ENCODE results near the gene ABHD15. TPM values are rescaled to one million over a fixed set of nuclear protein-coding genes. Genes with fewer than 3 reads are reported as not detected.
"Not testable (repeated sequence)": the region's sequence is repeated elsewhere in the genome, so short reads cannot be mapped to it uniquely, and the experiment has no call there.

Gene ABHD15
- total RNA-seq, 1 donor from 2014 or later, result 11.1 TPM

DNA sequence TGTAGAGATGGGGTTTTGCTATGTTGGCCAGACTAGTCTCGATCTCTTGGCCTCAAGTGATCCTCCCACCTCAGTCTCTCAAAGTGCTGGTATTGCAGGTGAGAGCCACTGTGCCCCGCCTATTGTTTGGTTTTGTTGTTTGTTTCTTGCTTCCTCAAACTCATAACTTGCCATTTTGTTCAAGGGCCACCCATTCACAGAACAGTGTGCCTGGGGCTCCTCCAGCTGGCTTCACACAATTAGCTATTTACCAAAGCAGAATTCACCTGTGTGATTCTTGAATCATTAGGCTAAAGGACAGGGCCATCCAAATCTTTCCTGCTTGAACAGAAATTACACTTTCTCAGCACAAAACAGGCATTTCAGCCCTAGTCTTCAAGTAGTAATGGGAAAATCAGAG is 7.2 kb downstream of the ABHD15 start:
- no peak for ATAC-seq
- peak; percentile 9 for DNase-seq (ENCODE audit: low spot score)
- intact Hi-C loops (cut with DNase I), result no loop called here

DNA sequence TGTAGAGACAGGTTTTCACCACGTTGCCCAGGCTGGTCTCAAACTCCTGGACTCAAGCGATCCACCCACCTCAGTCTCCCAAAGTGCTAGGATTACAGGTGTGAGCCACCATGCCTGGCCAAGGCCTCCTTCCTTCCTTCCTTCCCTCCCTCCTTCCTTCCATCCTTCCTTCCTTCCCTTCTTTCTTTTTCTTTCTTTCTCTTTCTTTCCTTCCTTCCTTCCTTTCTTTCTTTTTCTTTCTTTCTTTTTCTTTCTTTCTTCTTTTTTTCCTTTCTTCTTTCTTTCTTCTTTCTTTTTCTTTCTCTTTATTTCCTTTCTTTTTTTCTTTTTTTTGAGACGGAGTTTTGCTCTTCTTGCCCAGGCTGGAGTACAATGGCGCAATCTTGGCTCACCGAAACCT is 8.7 kb downstream of the ABHD15 start:
- DNase-seq (ENCODE audit: low spot score); intact Hi-C loops (cut with DNase I); ATAC-seq: not testable (repeated sequence)

DNA sequence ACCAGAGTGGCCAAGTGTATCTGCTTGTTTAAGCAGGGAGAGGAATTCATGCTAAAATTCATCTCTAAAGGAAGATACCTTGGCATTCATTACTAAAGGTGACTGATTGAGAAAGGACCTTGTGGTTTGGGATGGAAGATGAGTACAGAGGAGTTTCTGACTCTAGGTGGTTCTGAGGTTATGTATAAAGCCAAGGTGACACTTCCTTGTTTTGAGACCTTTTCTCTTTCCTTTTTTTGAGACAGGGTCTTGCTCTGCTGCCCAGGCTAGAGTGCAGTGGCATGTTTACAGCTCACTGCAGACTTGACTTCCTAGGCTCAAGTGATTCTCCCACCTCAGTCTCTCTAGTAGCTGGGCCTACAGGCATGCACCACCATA is 9.1 kb downstream of the ABHD15 start:
- intact Hi-C loops (cut with DNase I), result no loop called here
- DNase-seq (ENCODE audit: low spot score), result no peak
- no peak for ATAC-seq

DNA sequence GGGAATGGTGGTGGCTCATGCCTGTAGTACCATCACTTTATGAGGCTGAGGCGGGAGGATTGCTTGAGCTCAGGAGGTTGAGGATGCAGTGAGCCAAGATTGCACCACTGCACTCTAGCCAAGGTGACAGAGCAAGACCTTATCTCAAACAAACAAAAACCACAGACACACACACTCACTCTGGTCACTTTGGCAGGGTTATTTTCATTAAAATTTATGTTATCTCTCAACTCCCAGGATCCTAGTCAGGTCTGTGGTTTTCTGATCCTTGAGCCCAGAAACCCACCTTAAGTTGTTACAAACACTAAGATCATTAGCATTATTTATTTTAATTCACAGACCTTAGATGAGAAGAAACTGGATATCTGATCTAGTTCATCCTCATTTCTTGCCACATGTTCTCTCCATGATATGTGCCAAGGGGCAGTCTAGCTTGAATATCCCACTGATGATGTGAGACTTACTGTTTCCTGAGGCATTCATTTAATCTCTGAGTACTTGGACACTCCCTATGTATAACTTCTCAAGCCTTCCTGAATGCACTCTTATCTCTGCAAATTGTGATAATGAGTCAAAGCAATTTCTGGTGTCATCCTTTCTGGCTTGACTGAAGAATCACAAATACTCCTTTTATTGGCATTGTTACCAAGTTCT is 9.6 kb downstream of the ABHD15 start:
- intact Hi-C loops (cut with DNase I), result no loop called here
- DNase-seq (ENCODE audit: low spot score), result no peak
- no peak for ATAC-seq

DNA sequence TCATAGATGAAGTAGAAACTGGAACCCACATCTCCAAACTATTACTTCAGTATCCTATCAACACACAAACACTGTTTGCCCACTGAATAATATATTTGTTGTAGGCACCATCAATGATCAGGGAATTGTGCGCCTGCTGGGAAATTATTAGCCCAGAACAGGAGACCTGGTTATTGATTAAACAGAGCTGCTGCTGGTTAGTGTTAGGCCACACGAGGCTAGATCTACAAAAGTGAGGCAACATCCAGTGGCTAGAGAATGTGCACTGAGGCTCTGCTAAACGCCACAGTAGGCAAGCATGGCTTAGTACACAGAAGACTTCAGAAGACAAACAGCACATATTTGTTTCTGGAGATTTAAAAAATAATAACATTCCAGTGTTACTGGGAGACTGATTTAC is 11.0 kb downstream of the ABHD15 start:
- no peak for ATAC-seq
- DNase-seq (ENCODE audit: low spot score), result no peak
- intact Hi-C loops (cut with DNase I), result no loop called here

DNA sequence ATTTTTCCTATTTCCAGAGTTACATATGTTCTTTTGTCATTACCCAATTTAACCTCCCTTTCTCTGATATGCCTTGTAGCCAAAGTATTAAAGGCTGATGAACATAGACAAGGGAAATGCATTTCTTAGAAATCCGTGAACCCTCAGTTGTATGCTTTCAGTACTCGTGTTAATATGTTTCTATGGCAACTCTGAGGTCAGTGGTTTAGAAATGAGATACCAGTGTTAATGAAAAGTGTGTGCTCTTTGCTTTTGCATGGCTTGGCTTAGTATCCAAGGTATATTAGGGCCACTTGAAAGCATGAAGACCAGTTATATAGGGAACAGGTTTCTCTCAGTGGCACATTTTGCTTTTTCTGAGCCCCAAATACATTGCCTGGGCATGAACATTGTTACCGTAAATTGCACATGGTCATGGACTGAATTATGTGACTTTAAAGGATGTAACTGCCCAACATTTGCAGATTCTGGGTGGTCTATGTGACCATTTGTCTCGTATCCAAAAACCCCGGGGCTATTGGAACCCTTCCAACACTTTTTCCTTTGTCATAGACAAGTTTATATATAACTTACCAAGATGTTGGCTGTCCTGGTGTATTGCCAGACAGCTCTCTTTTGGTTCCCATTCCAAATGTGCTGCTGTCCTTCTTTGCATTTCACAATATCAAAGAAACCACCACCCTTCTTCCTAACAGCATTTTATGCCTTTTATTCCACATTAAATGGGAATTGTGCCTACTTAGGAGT is 17.5 kb downstream of the ABHD15 start:
- DNase-seq (ENCODE audit: low spot score) (no peak), ATAC-seq (no peak)
- intact Hi-C loops (cut with DNase I), result no loop called here

DNA sequence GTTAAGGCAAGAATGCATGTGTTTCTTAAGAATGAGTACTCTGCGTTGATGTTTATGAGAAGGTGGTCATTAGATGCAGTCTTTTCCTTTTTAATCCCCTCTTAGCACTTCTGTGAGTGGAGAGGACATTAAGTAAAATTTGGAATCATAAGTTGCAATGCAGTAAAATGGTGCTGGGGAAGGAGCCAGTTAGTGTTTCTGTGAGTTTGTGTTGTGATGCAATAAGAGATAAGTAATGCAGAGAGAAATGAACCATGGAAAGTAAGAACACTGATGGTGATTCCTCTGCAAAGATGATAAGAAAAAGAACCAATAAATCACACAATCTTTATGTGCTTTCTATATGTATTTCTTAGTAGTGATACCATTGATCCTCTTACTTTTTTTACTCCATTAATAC is 20.0 kb downstream of the ABHD15 start:
- intact Hi-C loops (cut with DNase I), result no loop called here
- DNase-seq (ENCODE audit: low spot score) (no peak), ATAC-seq (no peak)

DNA sequence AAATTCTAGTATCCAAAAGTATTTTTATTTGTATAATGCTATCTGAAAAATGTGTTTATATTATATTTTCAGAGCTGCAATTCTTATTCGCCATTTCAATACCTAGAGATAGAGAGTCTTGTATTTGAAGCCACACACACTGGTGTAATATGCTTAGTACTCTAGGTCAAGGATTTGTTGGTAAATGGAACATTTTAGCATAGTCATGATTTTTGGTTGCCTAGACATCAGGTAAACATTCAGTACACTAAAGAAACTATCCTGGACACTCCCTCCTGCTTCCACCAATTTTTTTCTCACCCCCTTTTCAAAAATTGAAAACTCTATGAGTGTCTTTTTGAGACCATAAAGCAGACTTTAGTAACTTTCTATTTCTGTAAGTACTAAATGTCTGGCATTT is 20.8 kb downstream of the ABHD15 start:
- DNase-seq (ENCODE audit: low spot score) (no peak), ATAC-seq (no peak)
- intact Hi-C loops (cut with DNase I), result no loop called here

DNA sequence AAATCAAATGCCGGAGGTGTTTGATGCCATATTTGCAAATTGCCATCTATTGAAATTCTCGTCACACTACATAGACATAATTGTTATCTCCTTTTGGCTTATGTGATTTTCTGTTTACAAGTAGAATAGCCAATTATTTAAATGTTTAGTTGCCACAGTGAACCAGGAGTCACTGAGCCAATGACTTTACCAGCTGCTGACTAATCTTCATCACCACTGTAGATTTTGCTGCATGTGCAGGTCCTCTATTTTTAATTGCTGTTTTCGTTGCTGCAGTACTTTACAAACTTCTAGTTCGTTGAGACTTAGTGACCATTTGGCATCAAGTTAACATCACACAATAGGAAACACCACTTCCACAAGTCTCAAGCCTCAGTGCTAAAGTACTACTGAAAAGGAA is 22.8 kb downstream of the ABHD15 start:
- ATAC-seq (no peak), DNase-seq (ENCODE audit: low spot score) (no peak)
- intact Hi-C loops (cut with DNase I), result no loop called here

DNA sequence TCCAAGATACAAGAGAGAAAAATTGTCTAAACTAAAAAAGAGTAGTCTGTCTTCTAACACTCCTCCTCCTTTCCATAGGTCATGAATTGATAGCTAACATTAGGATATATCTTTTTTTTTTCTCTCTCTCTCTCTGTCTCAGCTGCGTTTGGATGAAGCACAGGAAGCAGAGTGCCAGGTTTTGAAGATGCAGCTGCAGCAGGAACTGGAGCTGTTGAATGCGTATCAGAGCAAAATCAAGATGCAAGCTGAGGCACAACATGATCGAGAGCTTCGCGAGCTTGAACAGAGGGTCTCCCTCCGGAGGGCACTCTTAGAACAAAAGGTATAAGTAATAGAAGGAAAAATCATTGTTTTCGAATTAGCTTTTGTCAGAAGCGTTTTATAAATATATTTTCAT is 32.9 kb downstream of the ABHD15 start:
- DNase-seq (ENCODE audit: low spot score) (no peak), ATAC-seq (no peak)
- intact Hi-C loops (cut with DNase I), result no loop called here

DNA sequence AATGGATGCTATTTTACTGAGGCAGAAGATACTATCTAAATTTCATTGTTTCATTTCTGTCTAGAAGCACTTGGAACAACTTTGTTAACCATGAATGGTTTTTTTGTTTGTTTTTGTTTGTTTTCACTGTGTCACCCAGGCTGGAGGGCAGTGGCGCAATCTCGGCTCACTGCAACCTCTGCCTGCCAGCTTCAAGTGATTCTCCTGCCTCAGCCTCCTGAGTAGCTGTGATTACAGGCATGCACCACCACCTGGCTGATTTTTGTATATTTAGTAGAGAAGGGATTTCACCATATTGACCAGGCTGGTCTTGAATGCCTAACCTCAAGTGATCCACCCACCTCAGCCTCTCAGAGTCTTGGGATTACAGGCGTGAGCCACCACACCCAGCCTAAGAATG is 40.5 kb downstream of the ABHD15 start:
- ATAC-seq (no peak), DNase-seq (ENCODE audit: low spot score) (no peak)
- intact Hi-C loops (cut with DNase I), result no loop called here

DNA sequence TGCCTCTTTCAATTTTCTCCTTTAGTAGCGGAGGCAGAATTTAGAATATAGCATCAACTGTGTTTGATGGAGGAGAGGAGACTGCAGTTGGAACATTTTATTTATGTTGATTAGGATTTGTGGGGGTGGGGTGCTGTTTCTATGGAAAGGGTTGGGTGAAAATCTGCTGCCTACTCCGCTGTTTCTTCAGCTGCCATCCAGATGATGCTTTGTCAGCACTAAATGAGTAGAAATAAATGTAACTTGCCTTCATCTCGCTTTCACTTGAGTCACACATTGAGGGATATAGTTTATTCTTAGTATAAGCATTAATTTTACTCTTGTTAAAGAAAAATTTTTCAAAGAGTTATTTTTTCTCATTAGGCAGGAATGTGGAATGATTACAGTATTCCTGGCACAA is 42.1 kb downstream of the ABHD15 start:
- ATAC-seq, result no peak
- DNase-seq (ENCODE audit: low spot score), result no peak
- intact Hi-C loops (cut with DNase I), result no loop called here

DNA sequence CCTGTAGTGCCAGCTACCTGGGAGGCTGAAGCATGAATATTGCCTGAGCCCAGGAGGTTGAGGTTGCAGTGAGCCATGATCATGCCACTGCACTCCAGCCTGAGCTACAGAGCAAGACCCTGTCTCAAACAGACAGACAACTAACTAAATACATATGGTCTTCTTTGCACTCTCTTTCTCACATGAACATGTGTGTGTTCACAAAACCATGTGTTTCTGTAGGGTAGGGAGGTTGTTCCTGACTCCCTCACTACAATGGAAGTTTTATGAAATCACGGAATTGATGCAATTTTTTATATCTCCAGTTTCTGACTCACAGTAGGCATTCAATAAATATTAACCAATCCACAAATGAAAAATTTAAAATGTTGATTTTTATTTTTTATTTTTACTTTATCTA is 48.5 kb downstream of the ABHD15 start:
- ATAC-seq, result no peak
- no peak for DNase-seq (ENCODE audit: low spot score)
- intact Hi-C loops (cut with DNase I), result no loop called here

DNA sequence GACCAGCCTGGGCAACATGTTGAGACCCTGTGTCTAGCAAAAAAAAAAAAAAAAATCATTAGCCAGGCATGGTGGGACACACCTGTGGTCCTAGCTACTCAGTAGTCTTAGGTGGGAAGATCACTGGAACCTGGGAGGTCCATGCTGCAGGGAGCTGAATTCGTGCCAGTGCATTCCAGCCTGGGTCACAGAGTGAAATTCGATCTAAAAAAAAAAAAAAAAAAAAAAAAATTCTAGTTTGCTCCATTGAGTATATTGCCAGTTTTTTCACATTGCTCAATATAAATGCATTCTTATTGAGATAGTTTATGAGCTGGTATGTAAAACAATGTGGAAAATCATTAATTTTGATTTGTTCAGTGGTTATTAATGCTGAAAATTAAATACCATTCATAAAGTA is 52.0 kb downstream of the ABHD15 start:
- ATAC-seq, result no peak
- intact Hi-C loops (cut with DNase I), result no loop called here
- DNase-seq (ENCODE audit: low spot score), result no peak

DNA sequence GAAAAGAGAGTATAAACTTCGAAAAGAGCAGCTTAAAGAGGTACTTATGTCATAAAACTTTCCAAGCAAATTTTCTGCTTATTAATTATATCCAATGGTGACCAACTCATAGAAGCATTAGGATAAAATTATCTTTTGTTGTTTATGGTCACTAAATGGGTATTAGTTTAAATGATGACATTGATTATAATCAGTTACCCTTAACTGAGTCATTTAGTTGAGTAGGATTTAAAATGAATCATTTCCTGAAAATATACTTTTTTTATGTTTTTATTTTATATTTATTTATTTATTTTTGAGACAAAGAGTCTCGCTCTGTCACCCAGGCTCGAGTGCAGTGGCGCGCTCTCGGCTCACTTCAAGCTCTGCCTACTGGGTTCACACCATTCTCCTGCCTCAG is 55.9 kb downstream of the ABHD15 start:
- DNase-seq (ENCODE audit: low spot score), result no peak
- no peak for ATAC-seq
- intact Hi-C loops (cut with DNase I), result no loop called here

Other genes with a start within 250 kb of the ABHD15 start
- gene TAOK1, start 176.7 kb downstream of the ABHD15 start, total RNA-seq, result 101 TPM
- gene TP53I13, start 1.7 kb upstream of the ABHD15 start, total RNA-seq, result 39.9 TPM
- 93.8 TPM for gene GIT1, start 22.6 kb upstream of the ABHD15 start, total RNA-seq
- gene ANKRD13B, start 26.1 kb upstream of the ABHD15 start, total RNA-seq, result 22.4 TPM
- gene CORO6, start 55.9 kb upstream of the ABHD15 start, total RNA-seq, result 21.5 TPM